Stimulated activated CD8-positive, alpha-beta memory T cell treated with anti-CD3 and anti-CD28 coated beads, Interleukin-15, amount 100 ng/mL, for 1 hour (primary cell): ENCODE data around the gene KIAA1217.

Experiments
- DNase-seq: peaks from one replicate; pipeline ENCODE4 v3.0.0-alpha.2; 2020; ENCODE audit warnings: low read depth

KIAA1217 gene

GRCh38 chr10:24596217-24596930 lies 387.4 kb downstream of the KIAA1217 start:
- DNase-seq, result no peak

- DNase-seq, result no peak
These were observed 388.5 kb downstream of the KIAA1217 start for GRCh38 chr10:24597426-24597825.
